HepG2 (cell line): Measurements from ENCODE around the gene SRC. TPM values are rescaled to one million over a fixed set of nuclear protein-coding genes. Genes with fewer than 3 reads are reported as not detected.

Source experiments
- ATAC-seq: fragments of 200-7000 bp; cut with Tn5 transposase; 3 replicates; pipeline ENCODE4 v1.9.1; 2020; ENCODE audit warnings: mild to moderate bottlenecking, moderate library complexity
- BruUV-seq: library from RNA; stranded (reverse); fragments of 400-500 nt; replicated peaks from 2 replicates; lab custom pipeline; 2021; lab: Mats Ljungman, UMichigan
- CTCF ChIA-PET: fragments of 300-600 bp; formaldehyde crosslinking; extraction: SDS; loops from one replicate; lab custom pipeline; 2021; ENCODE audit warnings: low total read pairs, inconsistent platforms, low intra/inter-chr PET ratio; lab: Yijun Ruan, JAX
- POLR2A ChIA-PET: fragments of 350-600 bp; sonication (Branson Sonifier 250); formaldehyde crosslinking; loops from one replicate; lab custom pipeline; 2020; ENCODE audit warnings: antibody characterized with exemption, inconsistent platforms; lab: Yijun Ruan, JAX
- DNase-seq: peaks from one replicate; pipeline ENCODE4 v3.0.0-alpha.2; 2015; ENCODE audit warnings: low spot score
- FAIRE-seq: peaks from 3 replicates; lab custom pipeline; 2011; peaks lifted over from hg19 to GRCh38; lab: Jason Lieb, UNC
- H2AFZ ChIP-seq: one replicate; pipeline ENCODE4 v1.6.1; 2011; ENCODE audit warnings: low read length, inconsistent platforms
- H3K27ac ChIP-seq: fragments of 300-600 bp; 3 replicates; pipeline ENCODE4 v1.8.0; 2011; ENCODE audit warnings: mixed run types, mild to moderate bottlenecking, mixed read lengths, low read length, inconsistent platforms; ENCODE audit not compliant: insufficient read depth; ENCODE audit errors: extremely low read length
- H3K27me3 ChIP-seq, 2 experiments: fragments of 200-600 bp in 1 of 2; 2 replicates in 1 of 2; 3 replicates in 1 of 2; pipeline versions ENCODE4 v1.6.0 to v1.8.0; 2011; ENCODE audit warnings: low read length in 2 of 2, mild to moderate bottlenecking in 2 of 2, moderate library complexity in 2 of 2, inconsistent platforms in 1 of 2; ENCODE audit not compliant: insufficient read depth in 2 of 2, control insufficient read depth in 1 of 2
- H3K36me3 ChIP-seq, 2 experiments: fragments of 200-600 bp in 1 of 2; replicated peaks in 1 of 2; 2 replicates in 1 of 2; 3 replicates in 1 of 2; pipeline versions ENCODE4 v1.5.1 to v1.8.0; 2011; ENCODE audit warnings: low read length in 2 of 2, inconsistent platforms in 1 of 2; ENCODE audit not compliant: insufficient read depth in 2 of 2, control insufficient read depth in 1 of 2
- H3K4me1 ChIP-seq: 2 replicates; pipeline ENCODE4 v1.5.1; 2012; ENCODE audit warnings: low read length, inconsistent platforms; ENCODE audit not compliant: insufficient read depth
- H3K4me2 ChIP-seq: 2 replicates; pipeline ENCODE4 v1.6.0; 2011; ENCODE audit warnings: low read depth, low read length, inconsistent platforms
- H3K4me3 ChIP-seq, 3 experiments: fragments of 200-600 bp in 1 of 3; sonication (generic), shearing (Covaris generic) in 1 of 3; replicated peaks in 1 of 3; 2 replicates each; pipeline ENCODE4 v1.5.1; 2011 to 2016; ENCODE audit warnings: low read length in 3 of 3, inconsistent platforms in 2 of 3, low read depth in 2 of 3, mild to moderate bottlenecking in 2 of 3, control low read depth in 1 of 3, mixed read lengths in 1 of 3; ENCODE audit not compliant: insufficient read depth in 1 of 3
- H3K79me2 ChIP-seq: one replicate; pipeline ENCODE4 v1.6.1; 2011; ENCODE audit warnings: low read length, inconsistent platforms; ENCODE audit not compliant: insufficient read depth
- H3K9ac ChIP-seq: 2 replicates; pipeline ENCODE4 v1.6.0; 2011; ENCODE audit warnings: mild to moderate bottlenecking, low read depth, low read length, inconsistent platforms; ENCODE audit not compliant: insufficient read depth
- H3K9me3 ChIP-seq: 2 replicates; pipeline ENCODE4 v1.5.1; 2012; ENCODE audit warnings: mild to moderate bottlenecking, low read length
- H4K20me1 ChIP-seq: 2 replicates; pipeline ENCODE4 v1.6.0; 2011; ENCODE audit warnings: inconsistent platforms, mild to moderate bottlenecking, low read length, moderate library complexity; ENCODE audit not compliant: insufficient read depth
- AGO2 ChIP-seq: fragments of 200-400 bp; formaldehyde crosslinking; optimal IDR thresholded peaks from 2 replicates; pipeline ENCODE3; 2017; ENCODE audit warnings: mild to moderate bottlenecking, low read depth, low read length, moderate library complexity
- EEA1 ChIP-seq: sonication (generic); formaldehyde crosslinking; IDR thresholded peaks from 2 replicates; pipeline ENCODE4 v1.5.1; 2020; ENCODE audit warnings: mild to moderate bottlenecking, missing genetic modification reagents, borderline replicate concordance
- FOXA1 ChIP-seq, 2 experiments: fragments of 450-650 bp in 1 of 2; sonication (generic) in 1 of 2; formaldehyde crosslinking in 1 of 2; IDR thresholded peaks; 2 replicates each; pipeline versions ENCODE4 v1.4.0 to v1.6.1; 2016 to 2020; ENCODE audit warnings: missing genetic modification reagents in 1 of 2
- JDP2 ChIP-seq: sonication (generic); formaldehyde crosslinking; IDR thresholded peaks from 2 replicates; pipeline ENCODE4 v1.8.1; 2022; ENCODE audit warnings: missing genetic modification reagents, borderline replicate concordance
- KAT7 ChIP-seq: IDR thresholded peaks from 2 replicates; pipeline ENCODE4 v1.6.1; 2018; ENCODE audit warnings: borderline replicate concordance, missing compliant biosample characterization
- SPEN ChIP-seq: sonication (generic); formaldehyde crosslinking; IDR thresholded peaks from 2 replicates; pipeline ENCODE4 v1.5.1; 2020; ENCODE audit warnings: low read depth, mild to moderate bottlenecking, missing genetic modification reagents
- ZFP36L1 ChIP-seq: sonication (generic); formaldehyde crosslinking; IDR thresholded peaks from 2 replicates; pipeline ENCODE4 v1.8.0; 2022; ENCODE audit warnings: mild to moderate bottlenecking, missing genetic modification reagents, moderate library complexity
- ZFP41 ChIP-seq: sonication (generic); formaldehyde crosslinking; IDR thresholded peaks from 2 replicates; pipeline ENCODE4 v1.4.0; 2020; ENCODE audit warnings: mild to moderate bottlenecking, missing genetic modification reagents, borderline replicate concordance
- ZFP90 ChIP-seq: sonication (generic); formaldehyde crosslinking; IDR thresholded peaks from 2 replicates; pipeline ENCODE4 v1.8.0; 2022; ENCODE audit warnings: missing genetic modification reagents, mild to moderate bottlenecking, inconsistent platforms, borderline replicate concordance
- ZKSCAN5 ChIP-seq: sonication (generic); formaldehyde crosslinking; IDR thresholded peaks from 2 replicates; pipeline ENCODE4 v1.5.1; 2020; ENCODE audit warnings: mild to moderate bottlenecking, missing genetic modification reagents
- ZNF136 ChIP-seq: sonication (generic); formaldehyde crosslinking; IDR thresholded peaks from 2 replicates; pipeline ENCODE4 v1.8.1; 2022; ENCODE audit warnings: low read depth, mild to moderate bottlenecking, moderate library complexity, missing genetic modification reagents
- ZNF260 ChIP-seq: sonication (generic); formaldehyde crosslinking; IDR thresholded peaks from 2 replicates; pipeline ENCODE4 v1.4.0; 2020; ENCODE audit warnings: missing genetic modification reagents, low read depth, mild to moderate bottlenecking, borderline replicate concordance
- ZNF530 ChIP-seq: sonication (generic); formaldehyde crosslinking; IDR thresholded peaks from 2 replicates; pipeline ENCODE4 v1.5.0; 2020; ENCODE audit warnings: low read depth, mild to moderate bottlenecking, missing genetic modification reagents
- ZNF550 ChIP-seq: sonication (generic); formaldehyde crosslinking; IDR thresholded peaks from 2 replicates; pipeline ENCODE4 v1.4.0; 2020; ENCODE audit warnings: mild to moderate bottlenecking, missing genetic modification reagents, borderline replicate concordance
- ZNF777 ChIP-seq: sonication (generic); formaldehyde crosslinking; IDR thresholded peaks from 2 replicates; pipeline ENCODE4 v1.4.0; 2020; ENCODE audit warnings: missing genetic modification reagents
- WGBS: methylation state at CpG from one replicate; pipeline ENCODE4 v1.1.6; 2017; ENCODE audit warnings: low lambda C conversion rate; 5-methylcytosine and 5-hydroxymethylcytosine counted together
- in situ Hi-C: cut with HindIII; loops from 2 replicates; pipeline ENCODE4 v1.10.0; 2017; ENCODE audit warnings: low pct_unique_long_range_greater_than_20kb; ENCODE audit not compliant: extremely low pct_ligation_motif_present
- intact Hi-C: fragments of 100-400 bp; cut with micrococcal nuclease; formaldehyde crosslinking; loops from one replicate; pipeline ENCODE4 v1.10.0; 2022; ENCODE audit not compliant: unreplicated experiment
- polyA plus RNA-seq, 8 experiments: library from polyadenylated mRNA; depleted of rRNA in 3 of 8; stranded (reverse) in 7 of 8; unstranded in 1 of 8; fragments of >200 nt; fragmentation: Illumina TruSeq in 4 of 8; extraction: Trizol in 4 of 8; gene quantifications; 2 replicates each; pipeline versions ENCODE4 v1.2.1 to v1.2.3, GENCODE V29; 2011 to 2016; ENCODE audit warnings: low read depth in 4 of 8, missing spikeins in 1 of 8, mixed read lengths in 1 of 8; ENCODE audit not compliant: insufficient read depth in 1 of 8
- total RNA-seq, 5 experiments: library from RNA; depleted of rRNA; stranded (reverse); fragments of >200 nt; fragmentation: Illumina TruSeq; extraction: Trizol; gene quantifications; 2 replicates each; pipeline ENCODE4 v1.2.3, GENCODE V29; 2016; ENCODE audit warnings: low read depth in 1 of 5
- TF ChIP-seq, protein P1 (sequence below): fragments of 450-650 bp; IDR thresholded peaks from 2 replicates; pipeline ENCODE4 v1.6.1; 2016

The SRC gene
- total and polyA plus RNA-seq, 2 of the 13 experiments (the other 11 are each of a cell fraction or from before 2014, with no cell fraction given), result 54.7 to 192 TPM

DNA sequence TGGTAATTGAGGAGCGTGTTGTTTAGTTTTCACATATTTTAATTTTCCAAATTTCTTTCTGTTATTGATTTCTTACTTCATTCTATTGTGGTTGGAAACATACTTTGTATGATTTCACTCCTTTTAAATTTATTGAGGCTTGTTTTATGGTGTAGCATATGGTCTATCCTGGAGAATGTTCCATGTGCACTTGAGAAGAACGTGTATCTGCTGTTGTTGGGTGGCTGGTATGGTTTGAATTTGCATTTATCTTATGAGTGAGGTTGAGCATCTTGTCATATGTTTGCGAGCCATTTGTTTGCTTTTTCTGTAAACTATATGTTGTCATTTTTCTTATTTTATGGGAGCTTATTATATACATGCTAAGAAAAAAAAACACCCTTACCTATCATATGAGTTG lies 26.5 kb downstream of the SRC start (continued):
- TF ChIP-seq EEA1 (CRISPR knock-in tag) (no peak), ZNF530 (CRISPR knock-in tag) (no peak), ZNF550 (CRISPR knock-in tag) (no peak), AGO2 (no peak), KAT7 (CRISPR knock-in tag) (no peak), ZFP36L1 (CRISPR knock-in tag) (no peak), ZNF260 (CRISPR knock-in tag) (no peak), ZNF136 (no peak)

DNA sequence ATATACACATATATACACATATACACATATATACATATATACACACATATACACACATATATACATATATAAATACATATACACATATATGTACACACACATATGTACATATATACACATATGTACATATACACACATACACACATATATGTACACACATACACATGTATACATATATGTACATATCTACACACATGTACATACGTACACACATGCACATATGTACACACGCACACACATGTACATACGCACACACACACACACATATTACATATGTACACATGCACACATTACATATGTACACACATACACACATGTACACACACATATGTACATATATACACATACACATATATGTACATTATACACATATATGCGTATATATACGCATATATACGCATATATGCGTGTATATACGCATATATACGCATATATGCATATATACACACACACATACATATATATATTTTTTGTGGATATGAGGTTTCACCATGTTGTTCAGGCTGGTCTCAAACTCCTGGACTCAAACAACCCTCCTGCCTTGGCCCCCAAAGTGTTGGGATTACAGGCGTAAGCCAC lies 27.2 kb downstream of the SRC start:
- H3K4me1 ChIP-seq, result peaks cover 15% of the 10 kb centered on the region
- in situ Hi-C loops, result no loop called here
- ChIA-PET POLR2A (no interaction called here), CTCF (no interaction called here)
- H3K36me3 ChIP-seq, result peaks cover 17 to 55% of the 10 kb centered on the region in 2 experiments
- ATAC-seq (no peak), FAIRE-seq (no peak), DNase-seq (no peak)
- H3K4me2 ChIP-seq, result no peak overlapping the region
- no peak for TF ChIP-seq ZNF777 (CRISPR knock-in tag)
- peak; percentile 63 for TF ChIP-seq FOXA1 (IDR thresholded peaks at IDR 0.05)
- peak; percentile 24; the same call in 1 of the 2 replicates for TF ChIP-seq FOXA1 (CRISPR knock-in tag; IDR thresholded peaks at IDR 0.05)
- no peak for TF ChIP-seq ZFP90
- TF ChIP-seq ZFP41, result no peak
- TF ChIP-seq, protein P1, sequence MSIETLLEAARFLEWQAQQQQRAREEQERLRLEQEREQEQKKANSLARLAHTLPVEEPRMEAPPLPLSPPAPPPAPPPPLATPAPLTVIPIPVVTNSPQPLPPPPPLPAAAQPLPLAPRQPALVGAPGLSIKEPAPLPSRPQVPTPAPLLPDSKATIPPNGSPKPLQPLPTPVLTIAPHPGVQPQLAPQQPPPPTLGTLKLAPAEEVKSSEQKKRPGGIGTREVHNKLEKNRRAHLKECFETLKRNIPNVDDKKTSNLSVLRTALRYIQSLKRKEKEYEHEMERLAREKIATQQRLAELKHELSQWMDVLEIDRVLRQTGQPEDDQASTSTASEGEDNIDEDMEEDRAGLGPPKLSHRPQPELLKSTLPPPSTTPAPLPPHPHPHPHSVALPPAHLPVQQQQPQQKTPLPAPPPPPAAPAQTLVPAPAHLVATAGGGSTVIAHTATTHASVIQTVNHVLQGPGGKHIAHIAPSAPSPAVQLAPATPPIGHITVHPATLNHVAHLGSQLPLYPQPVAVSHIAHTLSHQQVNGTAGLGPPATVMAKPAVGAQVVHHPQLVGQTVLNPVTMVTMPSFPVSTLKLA, result peak; percentile 68
- no peak for TF ChIP-seq SPEN
- TF ChIP-seq JDP2 (CRISPR knock-in tag), result no peak
- no peak for TF ChIP-seq ZKSCAN5 (CRISPR knock-in tag)
- H2AFZ ChIP-seq, result no peak overlapping the region
- peaks cover 72% of the 10 kb centered on the region for H3K79me2 ChIP-seq
- intact Hi-C loops, result no loop called here
- no peaks in the 10 kb centered on the region for H3K9me3 ChIP-seq
- H3K27ac ChIP-seq, result no peak overlapping the region
- H3K27me3 ChIP-seq, result no peaks in the 10 kb centered on the region
- 94% methylated on average over 10 of the region's 10 CpGs for WGBS
- H3K4me3 ChIP-seq, result no peak overlapping the region
- peaks cover 26% of the 10 kb centered on the region for H4K20me1 ChIP-seq
- H3K9ac ChIP-seq, result no peak overlapping the region
- no TSS peak for BruUV-seq
